Type B pancreatic cell (in vitro differentiated cells): ENCODE measurements around the gene BIRC5. TPM values are rescaled to one million over a fixed set of nuclear protein-coding genes. Genes with fewer than 3 reads are reported as not detected.

Source experiments
- DNase-seq: peaks from one replicate; pipeline ENCODE4 v3.0.0; 2021; ENCODE audit warnings: mixed read lengths; ENCODE audit not compliant: unreplicated experiment; ENCODE audit errors: extremely low spot score
- H3K27ac Mint-ChIP-seq: 2 replicates; pipeline ENCODE4 v1.8.0; 2021; ENCODE audit warnings: mild to moderate bottlenecking, mixed read lengths
- H3K27me3 Mint-ChIP-seq: 2 replicates; pipeline ENCODE4 v1.8.0; 2021; ENCODE audit warnings: mixed read lengths
- H3K36me3 Mint-ChIP-seq: 2 replicates; pipeline ENCODE4 v1.8.0; 2021; ENCODE audit warnings: mixed read lengths
- H3K4me1 Mint-ChIP-seq: one replicate; pipeline ENCODE4 v1.8.0; 2021; ENCODE audit warnings: mixed read lengths; ENCODE audit not compliant: unreplicated experiment
- H3K4me3 Mint-ChIP-seq: 2 replicates; pipeline ENCODE4 v1.8.0; 2021; ENCODE audit warnings: mild to moderate bottlenecking, mixed read lengths
- H3K9me3 Mint-ChIP-seq: 2 replicates; pipeline ENCODE4 v1.8.0; 2021; ENCODE audit warnings: mixed read lengths
- total RNA-seq: library from RNA; stranded (reverse); gene quantifications from 2 replicates; pipeline ENCODE4 v1.2.1, GENCODE V29; 2021; ENCODE audit warnings: low replicate concordance
- TF ChIP-seq, protein P1 (sequence below): fragments of 200-600 bp; sonication (generic); conservative IDR thresholded peaks from 2 replicates; pipeline ENCODE4 v1.5.0; 2021; ENCODE audit warnings: antibody characterized with exemption, mild to moderate bottlenecking

BIRC5 gene
- total RNA-seq, 1 donor from 2014 or later = 63.3 TPM

DNA sequence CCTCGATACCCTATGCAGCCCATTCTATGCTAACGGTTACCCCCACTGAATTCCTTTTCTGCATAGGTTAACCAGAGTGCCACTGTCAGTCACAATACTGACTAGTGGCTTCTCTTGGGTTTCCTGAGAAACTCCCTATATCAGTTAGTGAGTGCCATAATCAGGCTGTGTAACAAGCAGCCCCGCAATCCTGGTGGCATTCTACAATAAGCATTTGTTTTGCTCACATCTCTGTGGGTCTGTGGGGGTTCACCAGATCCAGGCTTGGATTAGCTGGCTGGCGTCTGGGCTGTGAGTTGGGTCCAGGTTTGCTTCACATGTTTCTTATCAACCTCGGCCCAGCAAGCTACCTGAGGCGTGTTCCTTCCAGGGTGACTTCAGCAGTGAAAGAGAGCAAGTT, 59.8 kb downstream of the BIRC5 start:
- no peaks in the 10 kb centered on the region for H3K9me3 Mint-ChIP-seq
- H3K36me3 Mint-ChIP-seq = no peaks in the 10 kb centered on the region
- H3K4me3 Mint-ChIP-seq = no peak overlapping the region
- H3K27ac Mint-ChIP-seq = peak overlapping the region; percentile 56
- H3K4me1 Mint-ChIP-seq = peaks cover 20% of the 10 kb centered on the region
- no peaks in the 10 kb centered on the region for H3K27me3 Mint-ChIP-seq
- no peak for DNase-seq
- TF ChIP-seq, protein P1, sequence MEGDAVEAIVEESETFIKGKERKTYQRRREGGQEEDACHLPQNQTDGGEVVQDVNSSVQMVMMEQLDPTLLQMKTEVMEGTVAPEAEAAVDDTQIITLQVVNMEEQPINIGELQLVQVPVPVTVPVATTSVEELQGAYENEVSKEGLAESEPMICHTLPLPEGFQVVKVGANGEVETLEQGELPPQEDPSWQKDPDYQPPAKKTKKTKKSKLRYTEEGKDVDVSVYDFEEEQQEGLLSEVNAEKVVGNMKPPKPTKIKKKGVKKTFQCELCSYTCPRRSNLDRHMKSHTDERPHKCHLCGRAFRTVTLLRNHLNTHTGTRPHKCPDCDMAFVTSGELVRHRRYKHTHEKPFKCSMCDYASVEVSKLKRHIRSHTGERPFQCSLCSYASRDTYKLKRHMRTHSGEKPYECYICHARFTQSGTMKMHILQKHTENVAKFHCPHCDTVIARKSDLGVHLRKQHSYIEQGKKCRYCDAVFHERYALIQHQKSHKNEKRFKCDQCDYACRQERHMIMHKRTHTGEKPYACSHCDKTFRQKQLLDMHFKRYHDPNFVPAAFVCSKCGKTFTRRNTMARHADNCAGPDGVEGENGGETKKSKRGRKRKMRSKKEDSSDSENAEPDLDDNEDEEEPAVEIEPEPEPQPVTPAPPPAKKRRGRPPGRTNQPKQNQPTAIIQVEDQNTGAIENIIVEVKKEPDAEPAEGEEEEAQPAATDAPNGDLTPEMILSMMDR = no peak

Other genes with a start within 250 kb of the BIRC5 start
- 94.4 and 122 TPM in 2 replicates for gene TMC6, start 85.5 kb upstream of the BIRC5 start, total RNA-seq
- gene TMC8, start 83.5 kb upstream of the BIRC5 start, total RNA-seq = 0.85 and 0.90 TPM in 2 replicates
- gene C17orf99, start 67.9 kb upstream of the BIRC5 start, total RNA-seq = not detected in 2 replicates
- 64.1 and 179 TPM in 2 replicates for gene SYNGR2, start 45.7 kb upstream of the BIRC5 start, total RNA-seq
- gene TK1, start 27.2 kb upstream of the BIRC5 start, total RNA-seq = 34.4 and 41.2 TPM in 2 replicates
- gene AFMID, start 26.9 kb upstream of the BIRC5 start, total RNA-seq = 26.4 and 30.5 TPM in 2 replicates
- 0.43 TPM in 1 of 2 replicates, not detected in the other for gene TMEM235, start 17.4 kb downstream of the BIRC5 start, total RNA-seq
- gene SOCS3, start 145.8 kb downstream of the BIRC5 start, total RNA-seq = 16.9 and 21.1 TPM in 2 replicates
- gene PGS1, start 164.4 kb downstream of the BIRC5 start, total RNA-seq = 44.7 and 54.8 TPM in 2 replicates